ENCODE measurements around the gene LENEP.
"Not testable (repeated sequence)": the region's sequence is repeated elsewhere in the genome, so short reads cannot be mapped to it uniquely, and the experiment has no call there.

LENEP gene

GRCh38 chr1:154972213-154972516 is 21.2 kb upstream of the LENEP start:
- no peak for TF ChIP-seq CTCF (IDR thresholded peaks at IDR 0.05; ENCODE audit: insufficient read depth, missing control alignments)
- DNase-seq (ENCODE audit: insufficient read length, low spot score) (no peak), FAIRE-seq (no peak)

GRCh38 chr1:154972517-154973343 is 20.7 kb upstream of the LENEP start:
- no peak for DNase-seq (ENCODE audit: insufficient read length, low spot score)
- TF ChIP-seq CTCF (IDR thresholded peaks at IDR 0.05; ENCODE audit: insufficient read depth, missing control alignments), result no peak
- FAIRE-seq, result no peak

- DNase-seq (ENCODE audit: insufficient read length, low spot score), result peak; percentile 82
- TF ChIP-seq CTCF (IDR thresholded peaks at IDR 0.05; ENCODE audit: insufficient read depth, missing control alignments), result peak; percentile 35
- FAIRE-seq, result no peak
These were observed 19.9 kb upstream of the LENEP start for GRCh38 chr1:154973344-154974101.

GRCh38 chr1:154974102-154974807 is 19.1 kb upstream of the LENEP start, which contains the start of gene CKS1B:
Gene CKS1B, plus strand, starts transcription at chr1:154974681. Its CDS starts 65 bp downstream, at chr1:154974746.
- DNase-seq (ENCODE audit: insufficient read length, low spot score) (peak; percentile 96), FAIRE-seq (peak; percentile 96)
- TF ChIP-seq CTCF (IDR thresholded peaks at IDR 0.05; ENCODE audit: insufficient read depth, missing control alignments), result no peak

GRCh38 chr1:154974808-154975408 is 18.5 kb upstream of the LENEP start:
- FAIRE-seq (peak; percentile 74), DNase-seq (ENCODE audit: insufficient read length, low spot score) (peak; percentile 77)
- no peak for TF ChIP-seq CTCF (IDR thresholded peaks at IDR 0.05; ENCODE audit: insufficient read depth, missing control alignments)

GRCh38 chr1:154975409-154976059 is 17.9 kb upstream of the LENEP start:
- TF ChIP-seq CTCF (IDR thresholded peaks at IDR 0.05; ENCODE audit: insufficient read depth, missing control alignments), result no peak
- no peak for DNase-seq (ENCODE audit: insufficient read length, low spot score)
- no peak for FAIRE-seq

GRCh38 chr1:154977762-154978161 is 15.6 kb upstream of the LENEP start:
- FAIRE-seq, result not testable (repeated sequence)

More at GRCh38 chr1:154977762-154978161, 15.6 kb upstream of the LENEP start:
- not testable (repeated sequence) for DNase-seq (ENCODE audit: insufficient read length, low spot score)
